Tibial artery (tissue), 4 donors: ENCODE results near the gene HIPK2.

Experiments used
- DNase-seq, 2 donors: peaks; one replicate each; pipeline ENCODE4 v3.0.0-alpha.2; 2019
- H3K27ac ChIP-seq, 2 donors: fragments of 200-600 bp; sonication (generic) in 1 of 2; 1 replicate in 1 of 2; 2 replicates in 1 of 2; pipeline ENCODE4 v1.5.1; 2018 to 2019; ENCODE audit warnings: mild to moderate bottlenecking in 1 of 2
- H3K27me3 ChIP-seq, 2 donors: fragments of 200-600 bp; sonication (generic) in 1 of 2; one replicate each; pipeline versions ENCODE4 v1.5.1 to v1.6.0; 2016 to 2019
- H3K36me3 ChIP-seq, 3 donors: fragments of 200-600 bp; sonication (generic) in 2 of 3; one replicate each; pipeline ENCODE4 v1.5.1; 2016 to 2019; ENCODE audit warnings: mild to moderate bottlenecking in 2 of 3
- H3K4me1 ChIP-seq, 4 donors: fragments of 200-600 bp; sonication (generic) in 2 of 4; 1 replicate in 3 of 4; 2 replicates in 1 of 4; pipeline ENCODE4 v1.5.1; 2016 to 2019
- H3K4me3 ChIP-seq, 2 donors: fragments of 200-600 bp; sonication (generic) in 1 of 2; 1 replicate in 1 of 2; 2 replicates in 1 of 2; pipeline ENCODE4 v1.5.1; 2018 to 2019; ENCODE audit warnings: mild to moderate bottlenecking in 2 of 2
- H3K9me3 ChIP-seq, 3 donors: fragments of 200-600 bp; sonication (generic) in 1 of 3; one replicate each; pipeline ENCODE4 v1.5.1; 2016 to 2019
- CTCF ChIP-seq, 2 experiments: fragments of 200-600 bp in 1 of 2; fragments of 450-650 bp in 1 of 2; IDR thresholded peaks; one replicate each; pipeline ENCODE4 v1.5.1; 2017 to 2019; ENCODE audit warnings: antibody characterized with exemption in 2 of 2, mild to moderate bottlenecking in 1 of 2, moderate library complexity in 1 of 2
- intact Hi-C: fragments of 100-400 bp; cut with DNase I; formaldehyde crosslinking; loops from one replicate; pipeline ENCODE4 v1.15.0; 2023; ENCODE audit warnings: low total_unique reads

The HIPK2 gene

GRCh38 chr7:139783647-139784385 lies 6.0 kb upstream of the HIPK2 start:
- intact Hi-C loops, result loop anchor here (10.0 kb wide), 1 partner anchor 221 kb away; no protein-coding TSS in a partner anchor
- H3K4me1 ChIP-seq, result peaks cover 0 to 10% (median 5%) of the 10 kb centered on the region in 4 donors
- H3K9me3 ChIP-seq, result no peaks in the 10 kb centered on the region
- no peak overlapping the region for H3K4me3 ChIP-seq
- H3K27me3 ChIP-seq, result no peaks in the 10 kb centered on the region
- no peak for TF ChIP-seq CTCF (IDR thresholded peaks at IDR 0.05)
- no peak overlapping the region for H3K27ac ChIP-seq
- DNase-seq, result no peak
- no peaks in the 10 kb centered on the region for H3K36me3 ChIP-seq

- Histone ChIP-seq H3K9me3 (no peaks in the 10 kb centered on the region), H3K4me1 (peaks cover 0 to 14% (median 8%) of the 10 kb centered on the region in 4 donors), H3K4me3 (no peak overlapping the region), H3K27me3 (no peaks in the 10 kb centered on the region), H3K36me3 (no peaks in the 10 kb centered on the region), H3K27ac (no peak overlapping the region)
- TF ChIP-seq CTCF (IDR thresholded peaks at IDR 0.05), result no peak
- intact Hi-C loops, result loop anchor here (10.0 kb wide), 1 partner anchor 222 kb away; no protein-coding TSS in a partner anchor
- DNase-seq, result no peak
Measured at GRCh38 chr7:139782932-139783331, 5.1 kb upstream of the HIPK2 start.

- Histone ChIP-seq H3K27ac (peak overlapping the region; percentile 96 to 99), H3K27me3 (no peaks in the 10 kb centered on the region), H3K36me3 (no peaks in the 10 kb centered on the region), H3K4me3 (peak overlapping the region; percentile 68 to 83), H3K9me3 (no peaks in the 10 kb centered on the region), H3K4me1 (peaks cover 0 to 46% (median 27%) of the 10 kb centered on the region in 4 donors)
- DNase-seq, result no peak
- intact Hi-C loops, result loop anchor here (10.0 kb wide), 1 partner anchor 93 kb away; no protein-coding TSS in a partner anchor
- TF ChIP-seq CTCF (IDR thresholded peaks at IDR 0.05), result no peak
Measured at GRCh38 chr7:139777133-139777891, 486 bp downstream of the HIPK2 start.

- intact Hi-C loops, result loop anchor here (10.0 kb wide), 1 partner anchor 92 kb away; no protein-coding TSS in a partner anchor
Measured at GRCh38 chr7:139776486-139777132, 1.2 kb downstream of the HIPK2 start.

More at GRCh38 chr7:139776486-139777132, 1.2 kb downstream of the HIPK2 start:
- no peaks in the 10 kb centered on the region for H3K27me3 ChIP-seq
- peaks cover 0 to 53% (median 27%) of the 10 kb centered on the region in 4 donors for H3K4me1 ChIP-seq
- DNase-seq, result no peak
- H3K4me3 ChIP-seq, result peak overlapping the region; percentile 68 to 83
- peak overlapping the region; percentile 96 to 99 for H3K27ac ChIP-seq
- TF ChIP-seq CTCF (IDR thresholded peaks at IDR 0.05), result no peak
- no peaks in the 10 kb centered on the region for H3K36me3 ChIP-seq
- H3K9me3 ChIP-seq, result no peaks in the 10 kb centered on the region
